Prostate gland (tissue), 2 donors: ENCODE data around the gene CLPTM1L.

Source experiments
- POLR2A ChIP-seq: fragments of 450-650 bp; IDR thresholded peaks from one replicate; pipeline ENCODE4 v1.6.1; 2016; ENCODE audit warnings: antibody characterized with exemption, mild to moderate bottlenecking
- TF ChIP-seq, protein P1 (sequence below), 4 experiments: fragments of 200-600 bp in 2 of 4; fragments of 450-650 bp in 2 of 4; sonication (generic) in 2 of 4; IDR thresholded peaks; 1 replicate in 3 of 4; 2 replicates in 1 of 4; pipeline ENCODE4 v1.5.1; 2016 to 2019; ENCODE audit warnings: antibody characterized with exemption in 4 of 4, mild to moderate bottlenecking in 2 of 4, moderate library complexity in 2 of 4

DNA sequence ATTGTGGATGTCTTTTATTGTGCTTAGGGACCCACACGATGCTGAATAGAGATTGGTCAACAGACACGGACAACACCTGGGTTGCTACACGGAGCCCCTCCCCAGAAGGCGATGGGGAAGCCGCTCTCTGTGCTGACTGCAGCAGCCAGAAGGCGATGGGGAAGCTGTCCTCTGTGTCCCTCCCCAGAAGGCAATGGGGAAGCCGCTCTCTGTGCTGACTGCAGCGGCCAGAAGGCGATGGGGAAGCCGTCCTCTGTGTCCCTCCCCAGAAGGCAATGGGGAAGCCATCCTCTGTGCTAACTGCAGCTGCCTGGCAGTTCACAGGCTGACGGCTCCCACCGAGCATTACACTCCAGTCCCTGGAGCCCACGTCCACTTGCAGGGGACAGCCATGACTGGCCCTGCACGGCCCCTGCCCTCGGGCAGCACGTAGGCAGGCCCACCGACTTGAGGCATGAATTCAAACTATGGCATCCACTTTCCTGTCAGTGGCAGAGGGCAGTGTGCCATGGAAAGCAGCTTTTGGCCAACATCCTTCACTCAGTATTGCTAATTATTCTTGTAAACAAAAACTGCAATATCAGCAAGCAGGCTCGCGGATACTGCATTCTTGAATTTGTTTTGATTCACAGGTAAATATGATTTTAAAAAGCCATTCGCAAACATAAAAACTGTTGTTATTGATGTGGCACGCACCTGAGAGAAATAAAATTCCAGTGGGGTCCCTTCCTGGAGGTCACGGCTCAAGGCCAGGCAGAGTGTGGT, 48.1 kb upstream of the CLPTM1L start:
- TF ChIP-seq, protein P1, sequence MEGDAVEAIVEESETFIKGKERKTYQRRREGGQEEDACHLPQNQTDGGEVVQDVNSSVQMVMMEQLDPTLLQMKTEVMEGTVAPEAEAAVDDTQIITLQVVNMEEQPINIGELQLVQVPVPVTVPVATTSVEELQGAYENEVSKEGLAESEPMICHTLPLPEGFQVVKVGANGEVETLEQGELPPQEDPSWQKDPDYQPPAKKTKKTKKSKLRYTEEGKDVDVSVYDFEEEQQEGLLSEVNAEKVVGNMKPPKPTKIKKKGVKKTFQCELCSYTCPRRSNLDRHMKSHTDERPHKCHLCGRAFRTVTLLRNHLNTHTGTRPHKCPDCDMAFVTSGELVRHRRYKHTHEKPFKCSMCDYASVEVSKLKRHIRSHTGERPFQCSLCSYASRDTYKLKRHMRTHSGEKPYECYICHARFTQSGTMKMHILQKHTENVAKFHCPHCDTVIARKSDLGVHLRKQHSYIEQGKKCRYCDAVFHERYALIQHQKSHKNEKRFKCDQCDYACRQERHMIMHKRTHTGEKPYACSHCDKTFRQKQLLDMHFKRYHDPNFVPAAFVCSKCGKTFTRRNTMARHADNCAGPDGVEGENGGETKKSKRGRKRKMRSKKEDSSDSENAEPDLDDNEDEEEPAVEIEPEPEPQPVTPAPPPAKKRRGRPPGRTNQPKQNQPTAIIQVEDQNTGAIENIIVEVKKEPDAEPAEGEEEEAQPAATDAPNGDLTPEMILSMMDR (IDR thresholded peaks at IDR 0.05), result no peak
- TF ChIP-seq POLR2A, result no peak
